Measurements from ENCODE around the gene TMEM225B. TPM values are rescaled to one million over a fixed set of nuclear protein-coding genes. Genes with fewer than 3 reads are reported as not detected.

The TMEM225B gene
- total RNA-seq, 1 experiment from 2014 or later, result not detected

DNA sequence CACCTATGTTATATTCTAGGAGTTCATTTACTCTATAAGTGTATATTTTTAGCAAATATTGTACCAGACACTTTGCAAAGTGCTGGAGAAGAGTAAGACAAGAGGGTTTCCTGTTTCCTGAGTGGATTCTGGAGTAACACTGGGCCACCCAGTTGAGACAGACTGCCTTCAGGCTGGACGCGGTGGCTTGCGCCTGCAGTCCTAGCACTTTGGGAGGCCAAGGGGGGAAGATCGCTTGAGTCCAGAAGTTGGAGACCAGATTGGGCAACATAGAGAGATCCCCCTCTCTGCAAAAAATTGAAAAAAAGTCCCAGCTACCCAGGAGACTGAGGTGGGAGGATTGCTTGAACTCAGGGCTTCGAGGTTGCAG lies 17.9 kb downstream of the TMEM225B start:
- peak overlapping the region; percentile 88 for H3K4me3 ChIP-seq
- H3K9me3 ChIP-seq, result no peaks in the 10 kb centered on the region
- H3K36me3 ChIP-seq, result peaks cover 14% of the 10 kb centered on the region
- DNase-seq, result no peak
- no peaks in the 10 kb centered on the region for H3K27me3 ChIP-seq

DNA sequence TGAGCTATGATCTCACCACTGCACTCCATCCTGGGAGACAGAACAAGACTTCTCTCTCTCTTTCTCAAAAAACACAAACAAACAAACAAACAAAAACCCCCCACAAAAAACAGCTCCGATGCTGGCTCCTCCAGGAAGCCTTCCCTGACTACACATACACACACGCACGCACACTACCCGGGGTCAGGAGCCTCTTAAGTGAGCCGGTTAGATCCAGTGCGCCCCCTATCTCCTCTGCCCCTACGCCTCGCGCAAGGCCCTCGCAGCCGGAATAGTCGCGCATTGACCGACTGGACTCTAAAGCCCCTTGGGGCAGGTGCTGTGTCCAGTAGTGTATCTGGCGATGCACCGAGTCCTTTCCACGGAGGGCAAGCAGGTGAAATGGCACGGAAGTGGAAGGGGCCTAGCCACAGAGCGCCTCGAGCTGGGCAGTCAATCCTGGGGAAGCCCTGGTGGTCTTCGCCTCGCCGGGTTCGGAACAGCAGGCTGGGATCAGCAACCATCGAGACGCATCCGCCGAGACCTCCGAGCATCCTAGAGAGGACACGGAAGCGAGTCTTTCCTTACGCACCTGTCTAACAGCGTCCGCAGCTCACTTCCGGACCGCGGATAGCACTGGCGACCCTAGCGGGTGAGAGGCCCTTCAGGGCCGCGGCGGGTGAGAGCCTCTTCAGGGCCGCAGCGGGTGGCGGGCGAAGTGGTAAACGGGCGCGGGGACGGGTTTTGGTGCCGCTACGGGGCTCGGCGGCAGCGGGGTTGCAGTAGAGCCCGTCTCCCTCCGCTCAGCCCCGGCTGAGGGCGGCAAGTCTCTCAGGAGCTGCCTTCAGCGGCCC lies 18.5 kb downstream of the TMEM225B start, which contains the start of gene ZSCAN25:
Gene ZSCAN25 (plus strand): TSS at position 588 of the 833 bp plus-strand sequence. CDS start 2,661 bp downstream, outside the sequence.
- DNase-seq, result peak; percentile 88
- Histone ChIP-seq H3K36me3 (peaks cover 16% of the 10 kb centered on the region), H3K9me3 (no peaks in the 10 kb centered on the region), H3K4me3 (peak within 1 kb of the TSS; percentile 88), H3K27me3 (no peaks in the 10 kb centered on the region)

GRCh38 chr7:99617192-99617781 lies 19.2 kb downstream of the TMEM225B start:
- Histone ChIP-seq H3K27me3 (no peaks in the 10 kb centered on the region), H3K36me3 (peaks cover 16% of the 10 kb centered on the region), H3K4me3 (peak overlapping the region; percentile 88), H3K9me3 (no peaks in the 10 kb centered on the region)
- no peak for DNase-seq

DNA sequence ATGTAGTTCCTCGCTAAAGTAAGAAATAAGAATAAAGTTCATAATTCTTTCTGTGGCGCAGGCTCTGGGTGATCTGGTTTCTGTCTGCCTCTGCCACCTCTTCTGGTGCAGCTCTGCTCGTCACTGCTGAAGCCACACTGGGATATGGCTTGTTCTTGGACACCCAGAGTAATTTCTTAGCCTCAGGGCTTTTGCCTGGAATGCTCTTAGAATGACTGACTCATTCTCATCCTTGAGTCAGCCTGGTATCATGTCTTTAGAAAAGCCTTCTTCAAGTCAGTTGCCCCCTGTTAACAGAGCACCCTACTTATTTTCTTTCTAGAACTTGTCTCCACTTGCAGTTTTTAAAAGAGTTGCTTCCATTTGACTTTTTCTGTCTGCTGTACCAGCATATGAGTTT lies 20.7 kb downstream of the TMEM225B start:
- DNase-seq, result no peak
- H3K27me3 ChIP-seq, result no peaks in the 10 kb centered on the region
- no peaks in the 10 kb centered on the region for H3K9me3 ChIP-seq
- H3K36me3 ChIP-seq, result peaks cover 16% of the 10 kb centered on the region
- H3K4me3 ChIP-seq, result no peak overlapping the region

DNA sequence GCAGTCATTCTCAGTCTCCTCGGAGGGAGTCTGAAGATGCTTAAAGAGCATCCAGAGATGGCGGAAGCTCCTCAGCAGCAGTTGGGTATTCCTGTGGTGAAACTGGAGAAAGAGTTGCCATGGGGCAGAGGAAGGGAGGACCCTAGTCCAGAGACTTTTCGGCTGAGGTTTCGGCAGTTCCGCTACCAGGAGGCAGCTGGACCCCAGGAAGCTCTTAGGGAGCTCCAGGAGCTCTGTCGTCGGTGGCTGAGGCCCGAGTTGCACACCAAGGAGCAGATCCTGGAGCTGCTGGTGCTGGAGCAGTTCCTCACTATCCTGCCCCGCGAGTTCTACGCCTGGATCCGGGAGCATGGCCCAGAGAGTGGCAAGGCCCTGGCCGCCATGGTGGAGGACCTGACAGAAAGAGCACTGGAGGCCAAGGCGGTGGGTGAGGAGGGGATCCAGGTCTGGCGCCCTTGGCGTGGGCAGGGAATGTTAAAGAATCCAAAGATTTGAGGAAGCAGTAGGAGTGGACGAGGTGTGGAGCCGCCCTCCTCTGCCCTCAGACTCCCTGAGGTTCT lies 21.6 kb downstream of the TMEM225B start:
- H3K4me3 ChIP-seq, result no peak overlapping the region
- peaks cover 16% of the 10 kb centered on the region for H3K36me3 ChIP-seq
- DNase-seq, result no peak
- no peaks in the 10 kb centered on the region for H3K27me3 ChIP-seq
- no peaks in the 10 kb centered on the region for H3K9me3 ChIP-seq

DNA sequence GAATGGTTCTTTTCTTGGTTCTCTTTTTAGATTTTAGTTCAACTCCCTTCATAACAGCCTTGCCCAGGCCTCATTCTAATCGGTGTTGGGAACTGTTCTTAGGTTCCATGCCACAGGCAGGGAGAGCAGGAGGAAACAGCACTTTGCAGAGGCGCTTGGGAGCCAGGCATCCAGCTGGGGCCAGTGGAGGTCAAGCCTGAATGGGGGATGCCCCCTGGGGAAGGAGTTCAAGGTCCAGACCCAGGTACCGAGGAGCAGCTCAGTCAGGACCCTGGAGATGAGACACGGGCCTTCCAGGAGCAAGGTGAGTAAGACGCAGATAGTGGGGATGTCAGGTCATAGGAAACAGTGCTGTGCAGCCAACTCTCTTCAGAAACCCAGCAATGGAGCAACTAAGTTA lies 23.2 kb downstream of the TMEM225B start:
- DNase-seq, result no peak
- H3K4me3 ChIP-seq, result no peak overlapping the region
- peaks cover 16% of the 10 kb centered on the region for H3K36me3 ChIP-seq
- no peaks in the 10 kb centered on the region for H3K9me3 ChIP-seq
- H3K27me3 ChIP-seq, result no peaks in the 10 kb centered on the region

DNA sequence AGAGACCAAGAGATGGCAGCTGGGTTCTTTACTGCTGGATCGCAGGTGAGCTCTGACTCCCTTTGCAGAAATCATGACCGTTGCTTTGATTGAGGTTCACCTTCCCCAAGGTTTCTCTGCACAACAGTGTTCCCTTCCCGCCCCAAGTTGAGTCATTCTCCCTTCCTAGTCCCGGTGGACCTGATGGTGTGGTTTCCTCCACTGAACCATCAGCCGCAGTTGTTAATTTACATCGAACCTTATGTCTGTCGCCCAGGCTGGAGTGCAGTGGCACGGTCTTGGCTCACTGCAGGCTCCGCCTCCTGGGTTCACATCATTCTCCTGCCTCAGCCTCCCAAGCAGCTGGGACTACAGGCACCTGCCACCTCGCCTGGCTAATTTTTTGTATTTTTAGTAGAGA lies 24.5 kb downstream of the TMEM225B start:
- no peak for DNase-seq
- Histone ChIP-seq H3K9me3 (no peaks in the 10 kb centered on the region), H3K27me3 (no peaks in the 10 kb centered on the region), H3K36me3 (peaks cover 24% of the 10 kb centered on the region), H3K4me3 (no peak overlapping the region)

GRCh38 chr7:99623091-99623693 lies 25.1 kb downstream of the TMEM225B start:
- no peak for DNase-seq
- Histone ChIP-seq H3K27me3 (no peaks in the 10 kb centered on the region), H3K36me3 (peaks cover 24% of the 10 kb centered on the region)

GRCh38 chr7:99623702-99624447 lies 25.8 kb downstream of the TMEM225B start:
- Histone ChIP-seq H3K9me3 (no peaks in the 10 kb centered on the region), H3K36me3 (peaks cover 20% of the 10 kb centered on the region), H3K27me3 (no peaks in the 10 kb centered on the region), H3K4me3 (no peak overlapping the region)
- DNase-seq, result no peak

More at GRCh38 chr7:99623091-99623693, 25.1 kb downstream of the TMEM225B start:
- H3K9me3 ChIP-seq, result no peaks in the 10 kb centered on the region
- H3K4me3 ChIP-seq, result no peak overlapping the region

- H3K4me3 ChIP-seq, result no peak overlapping the region
- H3K9me3 ChIP-seq, result no peaks in the 10 kb centered on the region
- H3K27me3 ChIP-seq, result no peaks in the 10 kb centered on the region
- no peak for DNase-seq
- H3K36me3 ChIP-seq, result peaks cover 15% of the 10 kb centered on the region
These were observed 26.4 kb downstream of the TMEM225B start for GRCh38 chr7:99624484-99624883.

- DNase-seq, result no peak
- Histone ChIP-seq H3K4me3 (no peak overlapping the region), H3K27me3 (no peaks in the 10 kb centered on the region), H3K36me3 (peaks cover 10% of the 10 kb centered on the region), H3K9me3 (no peaks in the 10 kb centered on the region)
These were observed 27.3 kb downstream of the TMEM225B start for GRCh38 chr7:99625321-99625720.

GRCh38 chr7:99625961-99626360 lies 27.9 kb downstream of the TMEM225B start:
- H3K4me3 ChIP-seq, result no peak overlapping the region
- no peak for DNase-seq
- H3K27me3 ChIP-seq, result no peaks in the 10 kb centered on the region
- no peaks in the 10 kb centered on the region for H3K9me3 ChIP-seq
- peaks cover 10% of the 10 kb centered on the region for H3K36me3 ChIP-seq

DNA sequence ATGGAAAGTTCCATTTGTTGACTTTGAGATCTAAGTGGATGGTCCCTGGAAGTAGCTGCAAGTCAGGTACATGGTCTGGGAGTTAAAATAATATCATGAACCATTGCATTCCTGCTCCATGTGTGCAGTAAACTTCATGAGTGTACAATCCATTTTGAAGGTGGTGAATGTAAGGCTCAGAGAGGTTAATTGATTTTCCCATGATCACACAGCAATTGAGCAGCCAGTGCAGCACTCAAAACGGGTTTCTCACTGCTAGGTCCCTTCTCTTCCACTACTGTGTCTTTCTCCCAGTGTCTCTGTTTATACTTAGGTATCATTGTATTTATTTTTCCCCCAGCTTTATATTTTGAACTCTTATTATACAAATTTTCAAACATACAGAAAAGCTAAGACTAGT lies 28.6 kb downstream of the TMEM225B start:
- no peak for DNase-seq
- H3K36me3 ChIP-seq, result peaks cover 7% of the 10 kb centered on the region
- H3K27me3 ChIP-seq, result no peaks in the 10 kb centered on the region
- no peak overlapping the region for H3K4me3 ChIP-seq
- no peaks in the 10 kb centered on the region for H3K9me3 ChIP-seq

DNA sequence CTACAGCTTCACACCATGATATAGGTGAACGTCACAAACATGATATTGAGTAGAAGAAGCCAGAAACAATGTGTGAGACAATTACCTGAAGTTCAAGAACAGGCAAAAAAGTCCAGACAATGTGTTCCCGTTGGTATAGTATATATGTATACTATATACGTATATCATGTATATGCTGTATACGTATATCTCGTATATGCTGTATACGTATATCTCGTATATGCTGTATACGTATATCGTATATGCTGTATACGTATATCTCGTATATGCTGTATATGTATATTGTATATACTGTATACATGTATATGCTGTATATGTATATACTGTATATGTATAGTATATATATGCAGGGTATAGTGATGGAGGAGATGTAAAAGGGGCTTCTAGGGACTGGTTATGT lies 29.4 kb downstream of the TMEM225B start:
- no peak for DNase-seq
- peaks cover 7% of the 10 kb centered on the region for H3K36me3 ChIP-seq

GRCh38 chr7:99628471-99629465 lies 30.7 kb downstream of the TMEM225B start:
- H3K9me3 ChIP-seq, result no peaks in the 10 kb centered on the region
- H3K4me3 ChIP-seq, result no peak overlapping the region
- H3K27me3 ChIP-seq, result no peaks in the 10 kb centered on the region
- no peak for DNase-seq
- H3K36me3 ChIP-seq, result peaks cover 7% of the 10 kb centered on the region

More for the DNA sequence above, 29.4 kb downstream of the TMEM225B start:
- Histone ChIP-seq H3K4me3 (no peak overlapping the region), H3K9me3 (no peaks in the 10 kb centered on the region), H3K27me3 (no peaks in the 10 kb centered on the region)
